Fibroblast of lung (primary cell): ENCODE results near the gene BANF2.

Experiments used
- EZH2 ChIP-seq: IDR thresholded peaks from 2 replicates; pipeline ENCODE4 v1.5.1; 2012; ENCODE audit warnings: low read length, control low read depth, mild to moderate bottlenecking; ENCODE audit errors: missing control alignments
- TF ChIP-seq, protein P1 (sequence below), 2 donors: IDR thresholded peaks in 1 of 2; conservative IDR thresholded peaks in 1 of 2; 1 replicate in 1 of 2; 2 replicates in 1 of 2; pipeline ENCODE4 v1.5.1; 2011 to 2012; ENCODE audit warnings: low read length in 2 of 2, control low read depth in 1 of 2, inconsistent platforms in 1 of 2, low read depth in 1 of 2, mild to moderate bottlenecking in 1 of 2

- TF ChIP-seq, protein P1, sequence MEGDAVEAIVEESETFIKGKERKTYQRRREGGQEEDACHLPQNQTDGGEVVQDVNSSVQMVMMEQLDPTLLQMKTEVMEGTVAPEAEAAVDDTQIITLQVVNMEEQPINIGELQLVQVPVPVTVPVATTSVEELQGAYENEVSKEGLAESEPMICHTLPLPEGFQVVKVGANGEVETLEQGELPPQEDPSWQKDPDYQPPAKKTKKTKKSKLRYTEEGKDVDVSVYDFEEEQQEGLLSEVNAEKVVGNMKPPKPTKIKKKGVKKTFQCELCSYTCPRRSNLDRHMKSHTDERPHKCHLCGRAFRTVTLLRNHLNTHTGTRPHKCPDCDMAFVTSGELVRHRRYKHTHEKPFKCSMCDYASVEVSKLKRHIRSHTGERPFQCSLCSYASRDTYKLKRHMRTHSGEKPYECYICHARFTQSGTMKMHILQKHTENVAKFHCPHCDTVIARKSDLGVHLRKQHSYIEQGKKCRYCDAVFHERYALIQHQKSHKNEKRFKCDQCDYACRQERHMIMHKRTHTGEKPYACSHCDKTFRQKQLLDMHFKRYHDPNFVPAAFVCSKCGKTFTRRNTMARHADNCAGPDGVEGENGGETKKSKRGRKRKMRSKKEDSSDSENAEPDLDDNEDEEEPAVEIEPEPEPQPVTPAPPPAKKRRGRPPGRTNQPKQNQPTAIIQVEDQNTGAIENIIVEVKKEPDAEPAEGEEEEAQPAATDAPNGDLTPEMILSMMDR (conservative IDR thresholded peaks at IDR 0.05 in 1 of 2, IDR thresholded peaks at IDR 0.05 in 1 of 2; ENCODE audit: low read depth in 1 of 2, low read length in 2 of 2), result no peak
- no peak for TF ChIP-seq EZH2
Measured at GRCh38 chr20:17704589-17705317, 5.0 kb downstream of the BANF2 start.
